SK-N-SH treated with all-trans-retinoic acid at 6 μM for 48 hours (cell line): Measurements from ENCODE around the gene FMNL1.

ENCODE experiments used
- ATAC-seq: fragments of 200-7000 bp; cut with Tn5 transposase; 3 replicates; pipeline ENCODE4 v1.9.1; 2020; ENCODE audit warnings: mild to moderate bottlenecking, moderate library complexity
- ARNTL ChIP-seq: fragments of 450-650 bp; formaldehyde crosslinking; IDR thresholded peaks from 2 replicates; pipeline ENCODE4 v1.5.0; 2020; ENCODE audit warnings: low read depth, mild to moderate bottlenecking, moderate library complexity, borderline replicate concordance
- CSDC2 ChIP-seq: fragments of 250-450 bp; sonication (Bioruptor Pico); IDR thresholded peaks from 2 replicates; pipeline ENCODE4 v1.5.0; 2020; ENCODE audit warnings: mild to moderate bottlenecking, moderate library complexity
- GLIS3 ChIP-seq: fragments of 250-450 bp; sonication (Bioruptor Pico); IDR thresholded peaks from 2 replicates; pipeline ENCODE4 v1.5.0; 2020; ENCODE audit warnings: mild to moderate bottlenecking, moderate library complexity
- ISL1 ChIP-seq: fragments of 250-450 bp; sonication (Bioruptor Pico); IDR thresholded peaks from 2 replicates; pipeline ENCODE4 v2.1.2; 2022; ENCODE audit warnings: mild to moderate bottlenecking, moderate library complexity
- OSR1 ChIP-seq: fragments of 250-450 bp; sonication (Bioruptor Pico); IDR thresholded peaks from 2 replicates; pipeline ENCODE4 v1.8.0; 2022; ENCODE audit warnings: moderate library complexity, mild to moderate bottlenecking, inconsistent platforms
- SNAI2 ChIP-seq: fragments of 250-450 bp; sonication (Bioruptor Pico); IDR thresholded peaks from 2 replicates; pipeline ENCODE4 v1.5.0; 2020; ENCODE audit warnings: mild to moderate bottlenecking, moderate library complexity
- TCF4 ChIP-seq: fragments of 250-450 bp; sonication (Bioruptor Pico); IDR thresholded peaks from 2 replicates; pipeline ENCODE4 v1.8.0; 2021; ENCODE audit warnings: mild to moderate bottlenecking, moderate library complexity, borderline replicate concordance
- TOX ChIP-seq: fragments of 250-450 bp; sonication (Bioruptor Pico); IDR thresholded peaks from 2 replicates; pipeline ENCODE4 v1.8.0; 2021; ENCODE audit warnings: mild to moderate bottlenecking, moderate library complexity, borderline replicate concordance
- ZC3H10 ChIP-seq: fragments of 250-450 bp; sonication (Bioruptor Pico); IDR thresholded peaks from 2 replicates; pipeline ENCODE4 v1.5.1; 2021; ENCODE audit warnings: mild to moderate bottlenecking, moderate library complexity
- ZFP3 ChIP-seq: fragments of 250-450 bp; sonication (Bioruptor Pico); IDR thresholded peaks from 2 replicates; pipeline ENCODE4 v1.5.0; 2020; ENCODE audit warnings: mild to moderate bottlenecking, moderate library complexity
- ZFP30 ChIP-seq: fragments of 450-650 bp; formaldehyde crosslinking; IDR thresholded peaks from 2 replicates; pipeline ENCODE4 v1.5.0; 2022; ENCODE audit warnings: mild to moderate bottlenecking, moderate library complexity
- ZNF70 ChIP-seq: fragments of 450-650 bp; formaldehyde crosslinking; IDR thresholded peaks from 2 replicates; pipeline ENCODE4 v1.5.0; 2020; ENCODE audit warnings: mild to moderate bottlenecking, moderate library complexity
- ZNF8 ChIP-seq: fragments of 450-650 bp; formaldehyde crosslinking; IDR thresholded peaks from 2 replicates; pipeline ENCODE4 v1.5.0; 2020; ENCODE audit warnings: mild to moderate bottlenecking, moderate library complexity
- TF ChIP-seq, protein P1 (sequence below): fragments of 250-450 bp; sonication (Bioruptor Pico); IDR thresholded peaks from 2 replicates; pipeline ENCODE4 v1.8.0; 2020; ENCODE audit warnings: mild to moderate bottlenecking, moderate library complexity, borderline replicate concordance
- TF ChIP-seq, protein P2 (sequence below): fragments of 250-450 bp; sonication (Bioruptor Pico); IDR thresholded peaks from 2 replicates; pipeline ENCODE4 v1.8.0; 2021; ENCODE audit warnings: low read depth, mild to moderate bottlenecking, moderate library complexity, borderline replicate concordance
- TF ChIP-seq, protein P3 (sequence below): fragments of 250-450 bp; sonication (Bioruptor Pico); IDR thresholded peaks from 2 replicates; pipeline ENCODE4 v1.5.1; 2020; ENCODE audit warnings: low read depth, mild to moderate bottlenecking, moderate library complexity
- TF ChIP-seq, protein P4 (sequence below): fragments of 250-450 bp; sonication (Bioruptor Pico); IDR thresholded peaks from 2 replicates; pipeline ENCODE4 v1.5.0; 2020; ENCODE audit warnings: mild to moderate bottlenecking, moderate library complexity
- TF ChIP-seq, protein P5 (sequence below): fragments of 250-450 bp; sonication (Bioruptor Pico); IDR thresholded peaks from 2 replicates; pipeline ENCODE4 v1.5.1; 2021; ENCODE audit warnings: mild to moderate bottlenecking, moderate library complexity

Gene FMNL1

DNA sequence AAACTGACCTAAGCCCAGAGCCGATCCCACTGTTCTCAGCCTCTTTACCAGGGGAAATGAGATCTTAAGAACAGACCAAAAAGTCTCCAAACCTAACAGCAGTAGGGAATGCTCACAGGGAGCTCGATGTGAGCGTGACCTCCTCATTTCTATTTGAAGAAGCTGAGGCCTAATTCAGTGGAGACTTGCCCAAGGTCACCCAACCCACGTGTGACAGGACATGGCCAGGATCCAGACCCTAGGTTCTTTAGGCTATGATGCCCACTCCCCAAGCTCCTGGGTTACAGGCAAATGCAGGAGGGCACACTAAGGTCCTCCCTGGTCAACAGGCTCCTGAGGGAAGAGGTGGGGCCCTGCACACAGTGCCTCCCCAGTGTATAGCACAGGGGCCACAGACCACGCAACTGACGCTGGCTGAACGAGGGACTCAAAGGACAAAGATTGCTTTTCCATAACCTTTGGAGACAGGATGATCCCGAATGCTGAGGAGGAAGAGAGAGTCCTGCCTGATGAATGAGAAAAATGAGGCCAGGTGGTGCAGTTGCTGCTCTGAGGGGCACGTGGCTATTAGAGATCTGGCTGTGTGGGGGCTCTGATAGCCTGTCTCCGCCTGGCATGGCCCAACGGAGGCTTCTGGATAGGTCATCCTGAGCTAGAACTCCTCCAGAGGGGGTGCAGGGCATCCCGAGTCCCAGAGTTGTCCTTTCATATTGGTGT lies 71.2 kb downstream of the FMNL1 start:
- TF ChIP-seq ZC3H10 (CRISPR knock-in tag) (no peak), OSR1 (no peak), TCF4 (CRISPR knock-in tag) (no peak), CSDC2 (no peak)
- ATAC-seq, result no peak

DNA sequence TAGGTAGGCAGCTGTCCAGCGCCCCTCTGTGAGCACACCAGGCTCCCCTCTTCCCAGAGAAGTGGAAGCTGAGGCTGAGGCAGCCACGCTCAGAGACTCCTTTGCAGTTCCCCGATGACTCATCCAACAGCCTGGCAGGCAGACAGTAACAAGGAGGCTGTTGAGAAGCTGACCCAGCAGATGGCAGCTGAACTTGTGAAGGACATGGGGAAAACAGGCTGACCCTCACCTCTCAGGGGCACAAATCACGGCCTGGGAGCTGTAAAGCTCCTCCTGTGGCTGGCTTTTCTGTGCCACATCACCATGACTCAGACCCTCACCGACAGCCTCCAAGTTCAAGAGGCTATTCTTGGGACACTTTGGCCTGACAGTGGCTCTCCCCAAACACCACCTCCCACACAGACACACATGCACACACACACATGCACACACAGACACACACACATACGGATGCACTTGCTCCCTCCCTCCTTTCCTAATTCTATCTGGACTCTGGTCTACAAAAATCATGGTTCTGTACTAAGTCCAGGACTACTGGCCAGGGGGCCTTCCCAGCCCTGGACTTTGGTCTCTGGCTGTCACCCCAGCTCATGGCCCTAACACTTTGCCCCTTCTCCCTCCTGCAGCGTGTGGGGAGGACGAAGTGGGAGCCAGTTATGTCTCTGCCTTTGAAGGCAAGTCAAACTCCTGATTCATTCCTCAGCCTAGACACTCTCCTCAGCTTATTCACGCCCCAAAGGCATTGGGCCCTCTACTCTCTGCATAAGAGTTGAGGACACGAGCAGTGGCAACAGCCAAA lies 71.9 kb downstream of the FMNL1 start:
- peak; percentile 83 for ATAC-seq
- TF ChIP-seq ARNTL (CRISPR knock-in tag) (no peak), ISL1 (CRISPR knock-in tag) (0 out of 2 replicates have a peak, but pooled peaks have one; percentile 14)

DNA sequence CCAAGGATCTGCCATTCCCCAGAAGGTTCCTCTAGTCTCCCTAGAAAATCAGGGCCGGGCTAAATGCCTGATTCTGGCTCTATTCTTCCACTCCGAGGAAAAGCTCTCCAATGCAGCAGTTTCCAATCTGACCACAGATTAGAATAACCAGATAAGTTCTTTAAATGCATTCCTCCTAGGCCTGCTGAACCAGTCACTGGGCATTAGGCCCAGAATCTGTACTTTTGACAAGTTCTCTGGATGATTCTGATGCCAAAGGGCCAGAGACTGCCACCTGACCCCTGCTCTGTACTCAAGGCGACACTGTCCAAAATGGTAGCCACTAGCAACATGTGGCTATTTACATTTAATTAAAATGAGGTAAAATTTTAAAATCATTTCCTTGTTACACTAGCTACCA lies 72.8 kb downstream of the FMNL1 start:
- TF ChIP-seq SNAI2 (CRISPR knock-in tag) (peak; percentile 93), TCF4 (CRISPR knock-in tag) (peak; percentile 86), ZNF8 (CRISPR knock-in tag) (0 out of 2 replicates have a peak, but pooled peaks have one; percentile 10), ZFP3 (CRISPR knock-in tag) (no peak), GLIS3 (CRISPR knock-in tag) (0 out of 2 replicates have a peak, but pooled peaks have one; percentile 24), ARNTL (CRISPR knock-in tag) (no peak), ISL1 (CRISPR knock-in tag) (peak; percentile 91), ZC3H10 (CRISPR knock-in tag) (no peak), CSDC2 (0 out of 2 replicates have a peak, but pooled peaks have one; percentile 51), ZNF70 (CRISPR knock-in tag) (no peak)
- TF ChIP-seq, protein P1, sequence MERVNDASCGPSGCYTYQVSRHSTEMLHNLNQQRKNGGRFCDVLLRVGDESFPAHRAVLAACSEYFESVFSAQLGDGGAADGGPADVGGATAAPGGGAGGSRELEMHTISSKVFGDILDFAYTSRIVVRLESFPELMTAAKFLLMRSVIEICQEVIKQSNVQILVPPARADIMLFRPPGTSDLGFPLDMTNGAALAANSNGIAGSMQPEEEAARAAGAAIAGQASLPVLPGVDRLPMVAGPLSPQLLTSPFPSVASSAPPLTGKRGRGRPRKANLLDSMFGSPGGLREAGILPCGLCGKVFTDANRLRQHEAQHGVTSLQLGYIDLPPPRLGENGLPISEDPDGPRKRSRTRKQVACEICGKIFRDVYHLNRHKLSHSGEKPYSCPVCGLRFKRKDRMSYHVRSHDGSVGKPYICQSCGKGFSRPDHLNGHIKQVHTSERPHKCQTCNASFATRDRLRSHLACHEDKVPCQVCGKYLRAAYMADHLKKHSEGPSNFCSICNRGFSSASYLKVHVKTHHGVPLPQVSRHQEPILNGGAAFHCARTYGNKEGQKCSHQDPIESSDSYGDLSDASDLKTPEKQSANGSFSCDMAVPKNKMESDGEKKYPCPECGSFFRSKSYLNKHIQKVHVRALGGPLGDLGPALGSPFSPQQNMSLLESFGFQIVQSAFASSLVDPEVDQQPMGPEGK, result 0 out of 2 replicates have a peak, but pooled peaks have one; percentile 58
- TF ChIP-seq, protein P2, sequence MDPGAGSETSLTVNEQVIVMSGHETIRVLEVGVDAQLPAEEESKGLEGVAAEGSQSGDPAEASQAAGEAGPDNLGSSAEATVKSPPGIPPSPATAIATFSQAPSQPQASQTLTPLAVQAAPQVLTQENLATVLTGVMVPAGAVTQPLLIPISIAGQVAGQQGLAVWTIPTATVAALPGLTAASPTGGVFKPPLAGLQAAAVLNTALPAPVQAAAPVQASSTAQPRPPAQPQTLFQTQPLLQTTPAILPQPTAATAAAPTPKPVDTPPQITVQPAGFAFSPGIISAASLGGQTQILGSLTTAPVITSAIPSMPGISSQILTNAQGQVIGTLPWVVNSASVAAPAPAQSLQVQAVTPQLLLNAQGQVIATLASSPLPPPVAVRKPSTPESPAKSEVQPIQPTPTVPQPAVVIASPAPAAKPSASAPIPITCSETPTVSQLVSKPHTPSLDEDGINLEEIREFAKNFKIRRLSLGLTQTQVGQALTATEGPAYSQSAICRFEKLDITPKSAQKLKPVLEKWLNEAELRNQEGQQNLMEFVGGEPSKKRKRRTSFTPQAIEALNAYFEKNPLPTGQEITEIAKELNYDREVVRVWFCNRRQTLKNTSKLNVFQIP (CRISPR knock-in tag), result 0 out of 2 replicates have a peak, but pooled peaks have one; percentile 54
- TF ChIP-seq, protein P3, sequence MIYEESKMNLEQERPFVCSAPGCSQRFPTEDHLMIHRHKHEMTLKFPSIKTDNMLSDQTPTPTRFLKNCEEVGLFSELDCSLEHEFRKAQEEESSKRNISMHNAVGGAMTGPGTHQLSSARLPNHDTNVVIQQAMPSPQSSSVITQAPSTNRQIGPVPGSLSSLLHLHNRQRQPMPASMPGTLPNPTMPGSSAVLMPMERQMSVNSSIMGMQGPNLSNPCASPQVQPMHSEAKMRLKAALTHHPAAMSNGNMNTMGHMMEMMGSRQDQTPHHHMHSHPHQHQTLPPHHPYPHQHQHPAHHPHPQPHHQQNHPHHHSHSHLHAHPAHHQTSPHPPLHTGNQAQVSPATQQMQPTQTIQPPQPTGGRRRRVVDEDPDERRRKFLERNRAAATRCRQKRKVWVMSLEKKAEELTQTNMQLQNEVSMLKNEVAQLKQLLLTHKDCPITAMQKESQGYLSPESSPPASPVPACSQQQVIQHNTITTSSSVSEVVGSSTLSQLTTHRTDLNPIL (CRISPR knock-in tag), result peak; percentile 72
- TF ChIP-seq, protein P4, sequence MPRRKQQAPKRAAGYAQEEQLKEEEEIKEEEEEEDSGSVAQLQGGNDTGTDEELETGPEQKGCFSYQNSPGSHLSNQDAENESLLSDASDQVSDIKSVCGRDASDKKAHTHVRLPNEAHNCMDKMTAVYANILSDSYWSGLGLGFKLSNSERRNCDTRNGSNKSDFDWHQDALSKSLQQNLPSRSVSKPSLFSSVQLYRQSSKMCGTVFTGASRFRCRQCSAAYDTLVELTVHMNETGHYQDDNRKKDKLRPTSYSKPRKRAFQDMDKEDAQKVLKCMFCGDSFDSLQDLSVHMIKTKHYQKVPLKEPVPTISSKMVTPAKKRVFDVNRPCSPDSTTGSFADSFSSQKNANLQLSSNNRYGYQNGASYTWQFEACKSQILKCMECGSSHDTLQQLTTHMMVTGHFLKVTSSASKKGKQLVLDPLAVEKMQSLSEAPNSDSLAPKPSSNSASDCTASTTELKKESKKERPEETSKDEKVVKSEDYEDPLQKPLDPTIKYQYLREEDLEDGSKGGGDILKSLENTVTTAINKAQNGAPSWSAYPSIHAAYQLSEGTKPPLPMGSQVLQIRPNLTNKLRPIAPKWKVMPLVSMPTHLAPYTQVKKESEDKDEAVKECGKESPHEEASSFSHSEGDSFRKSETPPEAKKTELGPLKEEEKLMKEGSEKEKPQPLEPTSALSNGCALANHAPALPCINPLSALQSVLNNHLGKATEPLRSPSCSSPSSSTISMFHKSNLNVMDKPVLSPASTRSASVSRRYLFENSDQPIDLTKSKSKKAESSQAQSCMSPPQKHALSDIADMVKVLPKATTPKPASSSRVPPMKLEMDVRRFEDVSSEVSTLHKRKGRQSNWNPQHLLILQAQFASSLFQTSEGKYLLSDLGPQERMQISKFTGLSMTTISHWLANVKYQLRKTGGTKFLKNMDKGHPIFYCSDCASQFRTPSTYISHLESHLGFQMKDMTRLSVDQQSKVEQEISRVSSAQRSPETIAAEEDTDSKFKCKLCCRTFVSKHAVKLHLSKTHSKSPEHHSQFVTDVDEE (CRISPR knock-in tag), result peak; percentile 96
- TF ChIP-seq, all 23 proteins: peak for 10
- peak; percentile 80 for ATAC-seq

DNA sequence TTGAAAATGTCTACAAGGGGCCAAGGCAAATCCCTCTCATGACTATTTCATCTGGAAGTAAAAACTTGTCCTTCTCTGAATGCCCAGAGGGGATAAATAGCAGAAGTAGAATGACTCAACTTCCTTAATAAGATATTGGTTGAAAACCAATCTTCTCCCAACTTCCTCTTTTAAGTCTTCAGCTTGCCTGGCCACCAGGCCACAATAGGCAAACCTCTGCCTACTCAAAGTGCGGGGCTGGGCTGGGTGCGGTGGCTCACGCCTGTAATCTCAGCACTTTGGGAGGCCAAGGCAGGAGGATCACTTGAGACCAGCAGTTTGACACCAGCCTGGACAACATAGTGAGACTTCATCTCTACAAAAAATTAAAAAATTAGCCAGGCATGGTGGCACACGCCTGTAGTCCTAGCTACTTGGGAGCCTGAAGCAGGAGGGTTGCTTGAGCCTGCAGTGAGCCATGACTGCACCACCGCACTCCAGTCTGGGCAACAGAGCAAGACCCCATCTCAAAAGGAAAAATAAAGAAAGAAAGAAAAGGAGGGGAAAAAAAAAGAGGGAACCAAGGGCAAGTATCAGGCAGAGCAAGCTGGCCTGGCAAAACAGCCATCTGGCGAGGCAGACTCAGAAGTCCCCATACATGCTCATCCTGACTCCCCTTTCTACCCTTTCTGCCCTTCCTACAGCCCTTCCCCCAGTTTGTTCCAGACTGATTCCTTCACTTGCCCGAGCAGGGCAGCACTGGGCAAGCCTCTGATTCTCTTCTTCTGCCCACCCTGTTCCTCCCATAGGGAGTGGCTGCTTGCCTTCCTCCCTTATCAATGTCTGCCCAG lies 74.5 kb downstream of the FMNL1 start:
- ATAC-seq, result no peak
- TF ChIP-seq TOX (CRISPR knock-in tag) (no peak), GLIS3 (CRISPR knock-in tag) (no peak), CSDC2 (no peak), SNAI2 (CRISPR knock-in tag) (no peak), ZFP3 (CRISPR knock-in tag) (no peak), ISL1 (CRISPR knock-in tag) (no peak), ZC3H10 (CRISPR knock-in tag) (no peak), OSR1 (no peak), ZFP30 (CRISPR knock-in tag) (no peak)
- TF ChIP-seq, protein P3 (CRISPR knock-in tag), result no peak
- TF ChIP-seq, protein P2 (CRISPR knock-in tag), result no peak
- TF ChIP-seq, protein P5, sequence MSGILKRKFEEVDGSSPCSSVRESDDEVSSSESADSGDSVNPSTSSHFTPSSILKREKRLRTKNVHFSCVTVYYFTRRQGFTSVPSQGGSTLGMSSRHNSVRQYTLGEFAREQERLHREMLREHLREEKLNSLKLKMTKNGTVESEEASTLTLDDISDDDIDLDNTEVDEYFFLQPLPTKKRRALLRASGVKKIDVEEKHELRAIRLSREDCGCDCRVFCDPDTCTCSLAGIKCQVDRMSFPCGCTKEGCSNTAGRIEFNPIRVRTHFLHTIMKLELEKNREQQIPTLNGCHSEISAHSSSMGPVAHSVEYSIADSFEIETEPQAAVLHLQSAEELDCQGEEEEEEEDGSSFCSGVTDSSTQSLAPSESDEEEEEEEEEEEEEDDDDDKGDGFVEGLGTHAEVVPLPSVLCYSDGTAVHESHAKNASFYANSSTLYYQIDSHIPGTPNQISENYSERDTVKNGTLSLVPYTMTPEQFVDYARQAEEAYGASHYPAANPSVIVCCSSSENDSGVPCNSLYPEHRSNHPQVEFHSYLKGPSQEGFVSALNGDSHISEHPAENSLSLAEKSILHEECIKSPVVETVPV (CRISPR knock-in tag), result no peak
